Cardiac septum (tissue), 1 donor: ENCODE results near the gene CCSER2. TPM values are rescaled to one million over a fixed set of nuclear protein-coding genes. Genes with fewer than 3 reads are reported as not detected.
A peak's percentile ranks its signal among the peaks of the same experiment; 100 is the strongest.
"Not testable (repeated sequence)": the region's sequence is repeated elsewhere in the genome, so short reads cannot be mapped to it uniquely, and the experiment has no call there.

Experiments used
- DNase-seq: peaks from one replicate; pipeline ENCODE4 v3.0.0-alpha.2; 2020; ENCODE audit warnings: low spot score
- intact Hi-C: fragments of 100-400 bp; cut with DNase I; formaldehyde crosslinking; loops from one replicate; pipeline ENCODE4 v1.14.0; 2022
- total RNA-seq: library from RNA; stranded (reverse); fragmentation: NEBNext Ultra II Directional; extraction: Animal tissue kit (Norgen Biotek cat#: 25700); gene quantifications from one replicate; pipeline ENCODE4 v1.2.1, GENCODE V29; 2021
- donor health status: DM: no; HTN: no; CAD: no.

The CCSER2 gene
- total RNA-seq, 1 donor from 2014 or later, result 193 TPM

GRCh38 chr10:84424731-84425167, 96.4 kb downstream of the CCSER2 start:
- peak; percentile 93 for DNase-seq
- intact Hi-C loops, result loop anchor here (5.0 kb wide), 2 partner anchors 97 to 113 kb away; partner anchors contain the start of gene CCSER2

GRCh38 chr10:84427903-84428650, 99.7 kb downstream of the CCSER2 start:
- DNase-seq, result no peak
- intact Hi-C loops, result loop anchor here (5.0 kb wide), 2 partner anchors 101 to 109 kb away; partner anchors contain the start of gene CCSER2

GRCh38 chr10:84428711-84429110, 100.3 kb downstream of the CCSER2 start:
- intact Hi-C loops, result loop anchor here (5.0 kb wide), 2 partner anchors 101 to 109 kb away; partner anchors contain the start of gene CCSER2
- DNase-seq, result no peak

- DNase-seq, result no peak
- intact Hi-C loops, result loop anchor here (5.0 kb wide), 2 partner anchors 103 to 107 kb away; partner anchors contain the start of gene CCSER2
Observed at GRCh38 chr10:84429926-84430520, 101.6 kb downstream of the CCSER2 start.

- intact Hi-C loops, result no loop called here
- no peak for DNase-seq
Observed at GRCh38 chr10:84432891-84433290, 104.5 kb downstream of the CCSER2 start.

- DNase-seq, result no peak
- intact Hi-C loops, result no loop called here
Observed at GRCh38 chr10:84440781-84441180, 112.4 kb downstream of the CCSER2 start.

- intact Hi-C loops, result no loop called here
- DNase-seq, result no peak
Observed at GRCh38 chr10:84447701-84448400, 119.5 kb downstream of the CCSER2 start.

- DNase-seq, intact Hi-C loops: not testable (repeated sequence)
Observed at GRCh38 chr10:84449351-84449750, 121.0 kb downstream of the CCSER2 start.

- intact Hi-C loops, result no loop called here
- no peak for DNase-seq
Observed at GRCh38 chr10:84452003-84452402, 123.6 kb downstream of the CCSER2 start.

GRCh38 chr10:84453303-84453702, 124.9 kb downstream of the CCSER2 start:
- intact Hi-C loops, result no loop called here
- DNase-seq, result no peak

- intact Hi-C loops, result no loop called here
- no peak for DNase-seq
Observed at GRCh38 chr10:84456126-84456525, 127.7 kb downstream of the CCSER2 start.

- no peak for DNase-seq
Observed at GRCh38 chr10:84460520-84460919, 132.1 kb downstream of the CCSER2 start.

GRCh38 chr10:84469470-84469869, 141.1 kb downstream of the CCSER2 start:
- no peak for DNase-seq

More at GRCh38 chr10:84460520-84460919, 132.1 kb downstream of the CCSER2 start:
- intact Hi-C loops, result no loop called here

GRCh38 chr10:84473136-84473535, 144.7 kb downstream of the CCSER2 start:
- intact Hi-C loops, result no loop called here
- no peak for DNase-seq

More at GRCh38 chr10:84469470-84469869, 141.1 kb downstream of the CCSER2 start:
- intact Hi-C loops, result no loop called here

GRCh38 chr10:84477398-84478128, 149.2 kb downstream of the CCSER2 start:
- intact Hi-C loops, result no loop called here
- DNase-seq, result no peak

- intact Hi-C loops, result no loop called here
- no peak for DNase-seq
Observed at GRCh38 chr10:84478151-84478550, 149.8 kb downstream of the CCSER2 start.

- DNase-seq, result no peak
- intact Hi-C loops, result no loop called here
Observed at GRCh38 chr10:84478679-84479078, 150.3 kb downstream of the CCSER2 start.

- DNase-seq, result no peak
- intact Hi-C loops, result no loop called here
Observed at GRCh38 chr10:84484541-84484940, 156.2 kb downstream of the CCSER2 start.

- DNase-seq, result no peak
Observed at GRCh38 chr10:84493361-84493760, 165.0 kb downstream of the CCSER2 start.

More at GRCh38 chr10:84493361-84493760, 165.0 kb downstream of the CCSER2 start:
- intact Hi-C loops, result no loop called here
